Myocyte (in vitro differentiated cells): Measurements from ENCODE around the gene IFNA14. TPM values are rescaled to one million over a fixed set of nuclear protein-coding genes. Genes with fewer than 3 reads are reported as not detected.
"Not testable (repeated sequence)": the region's sequence is repeated elsewhere in the genome, so short reads cannot be mapped to it uniquely, and the experiment has no call there.

Experiments
- DNase-seq: peaks from one replicate; pipeline ENCODE4 v3.0.0-alpha.2; 2012; ENCODE audit warnings: low read depth
- polyA plus RNA-seq: library from polyadenylated mRNA; unstranded; fragments of >200 nt; gene quantifications from one replicate; pipeline ENCODE4 v1.2.1, GENCODE V29; 2012; ENCODE audit warnings: missing spikeins
- total RNA-seq: library from RNA; depleted of rRNA; stranded (reverse); fragments of >200 nt; gene quantifications from 2 replicates; pipeline ENCODE4 v1.2.3, GENCODE V29; 2014

The IFNA14 gene
- total RNA-seq, result not detected in 2 replicates
- polyA plus RNA-seq, result not detected

GRCh38 chr9:21239911-21240310 is at the start of gene IFNA14:
IFNA14 (minus strand) TSS chr9:21240005; CDS start chr9:21239935, 70 bp downstream.
- no peak for DNase-seq

- no peak for DNase-seq
Observed at GRCh38 chr9:21287280-21287679, 47.5 kb upstream of the IFNA14 start.

- no peak for DNase-seq
Observed at GRCh38 chr9:21286659-21287058, 46.9 kb upstream of the IFNA14 start.

- no peak for DNase-seq
Observed at GRCh38 chr9:21286099-21286498, 46.3 kb upstream of the IFNA14 start.

GRCh38 chr9:21281275-21281674 is 41.5 kb upstream of the IFNA14 start:
- no peak for DNase-seq

GRCh38 chr9:21268347-21268657 is 28.5 kb upstream of the IFNA14 start:
- DNase-seq, result no peak

GRCh38 chr9:21267485-21268346 is 27.9 kb upstream of the IFNA14 start:
- no peak for DNase-seq

GRCh38 chr9:21266733-21267484 is 27.1 kb upstream of the IFNA14 start:
- DNase-seq, result no peak

- DNase-seq, result no peak
Observed at GRCh38 chr9:21265421-21266189, 25.8 kb upstream of the IFNA14 start.

GRCh38 chr9:21255538-21256212 is 15.9 kb upstream of the IFNA14 start:
- DNase-seq, result no peak

GRCh38 chr9:21252721-21253547 is 13.1 kb upstream of the IFNA14 start:
- peak; percentile 78 for DNase-seq

- no peak for DNase-seq
Observed at GRCh38 chr9:21251638-21252037, 11.8 kb upstream of the IFNA14 start.

GRCh38 chr9:21251190-21251589 is 11.4 kb upstream of the IFNA14 start:
- no peak for DNase-seq

- no peak for DNase-seq
Observed at GRCh38 chr9:21244836-21245235, 5.0 kb upstream of the IFNA14 start.

GRCh38 chr9:21236360-21236714 is 3.5 kb downstream of the IFNA14 start:
- not testable (repeated sequence) for DNase-seq

GRCh38 chr9:21235468-21236359 is 4.1 kb downstream of the IFNA14 start:
- peak; percentile 59 for DNase-seq

GRCh38 chr9:21234153-21234687 is 5.6 kb downstream of the IFNA14 start:
- no peak for DNase-seq

- no peak for DNase-seq
Observed at GRCh38 chr9:21233258-21233657, 6.5 kb downstream of the IFNA14 start.

GRCh38 chr9:21228122-21228521 is 11.7 kb downstream of the IFNA14 start, which contains the start of gene IFNA17:
IFNA17 (minus strand) TSS chr9:21228222; CDS start chr9:21228173, 49 bp downstream.
- no peak for DNase-seq
